Measurements from ENCODE around the gene NR6A1.
A peak's percentile ranks its signal among the peaks of the same experiment; 100 is the strongest.

Gene NR6A1

DNA sequence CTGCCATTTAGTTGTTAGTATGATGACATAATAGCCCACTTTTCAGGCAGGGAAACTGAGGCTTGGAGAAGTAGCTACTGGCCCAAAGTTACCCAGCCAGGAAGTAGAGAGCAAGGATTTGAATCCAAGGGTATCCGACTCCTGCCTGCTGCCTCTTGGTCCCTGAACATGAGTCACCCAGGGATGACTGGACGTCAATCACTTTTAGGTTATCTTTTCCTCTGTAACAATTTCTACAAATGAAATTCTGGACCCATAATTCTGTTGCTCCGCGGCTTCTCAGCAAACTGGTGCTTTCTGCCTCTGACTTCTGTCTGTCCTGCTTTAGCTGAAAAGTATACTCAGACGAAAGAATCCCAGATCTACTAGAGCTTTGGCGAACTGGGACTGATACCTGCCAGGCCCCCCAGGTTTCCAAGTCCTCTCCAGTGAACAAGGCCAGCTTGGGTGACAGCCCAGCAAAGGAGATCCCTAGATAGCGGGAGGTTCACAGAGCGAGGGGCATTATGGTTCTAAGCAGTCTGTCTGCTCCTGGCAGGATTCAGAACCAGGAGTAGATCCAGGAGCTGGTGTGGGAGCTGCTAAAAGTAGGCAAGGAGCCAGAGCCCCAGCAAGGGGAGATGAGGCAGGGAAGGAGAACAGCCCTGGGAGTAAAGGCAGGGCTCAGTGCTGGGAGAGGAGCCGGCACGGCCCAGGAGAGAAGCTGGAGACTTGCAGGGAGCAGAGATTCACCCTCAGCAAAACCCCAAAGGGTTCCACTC lies 26.4 kb upstream of the NR6A1 start:
- Histone ChIP-seq H4K8ac (ENCODE audit: low read depth, low read length) (no peak overlapping the region), H2BK120ac (ENCODE audit: low read depth, low read length) (no peak overlapping the region), H2BK5ac (ENCODE audit: low read length) (no peak overlapping the region), H3K4me3 (ENCODE audit: low read length in 2 of 2) (no peak overlapping the region), H3K27ac (replicated peaks; ENCODE audit: low read length) (no peak overlapping the region), H2AK5ac (ENCODE audit: low read depth, low read length) (no peak overlapping the region), H3K14ac (ENCODE audit: low read length) (no peak overlapping the region), H2BK12ac (ENCODE audit: low read length) (no peak overlapping the region), H2BK15ac (ENCODE audit: low read length) (no peak overlapping the region), H3K4ac (ENCODE audit: low read length) (no peak overlapping the region), H3K36me3 (replicated peaks in 1 of 2; ENCODE audit: control insufficient read depth in 2 of 2, insufficient read depth in 2 of 2, low read length in 2 of 2) (no peaks in the 10 kb centered on the region), H2AFZ (ENCODE audit: low read length) (no peak overlapping the region), H3K23ac (ENCODE audit: low read depth, low read length, poor library complexity) (no peak overlapping the region), H3K9ac (ENCODE audit: low read depth, low read length, poor library complexity) (no peak overlapping the region), H3K79me1 (ENCODE audit: low read depth, low read length) (no peaks in the 10 kb centered on the region), H3K4me1 (ENCODE audit: control insufficient read depth in 2 of 2, insufficient read depth in 1 of 2, low read depth in 1 of 2, low read length in 2 of 2) (peaks cover 0 to 1% of the 10 kb centered on the region in 2 donors), H3K18ac (ENCODE audit: low read length) (no peak overlapping the region), H4K91ac (ENCODE audit: low read depth, low read length, poor library complexity) (no peak overlapping the region), H3K27me3 (ENCODE audit: control insufficient read depth in 3 of 3, insufficient read depth in 3 of 3, low read depth in 1 of 3, low read length in 3 of 3) (peaks cover 0 to 76% (median 0%) of the 10 kb centered on the region in 3 experiments), H3K4me2 (ENCODE audit: insufficient read depth, low read length, poor library complexity, severe bottlenecking) (no peak overlapping the region), H3K9me3 (replicated peaks in 1 of 2; ENCODE audit: control insufficient read depth in 2 of 2, insufficient read depth in 1 of 2, low read depth in 1 of 2, low read length in 2 of 2) (no peaks in the 10 kb centered on the region)
- no peak for DNase-seq (ENCODE audit: low spot score)
- no CpG with 5 or more reads among the region's 10 CpGs for WGBS, 2 donors (ENCODE audit: extremely low coverage in 2 of 2, insufficient read length in 2 of 2, insufficient replicate concordance in 1 of 2)

DNA sequence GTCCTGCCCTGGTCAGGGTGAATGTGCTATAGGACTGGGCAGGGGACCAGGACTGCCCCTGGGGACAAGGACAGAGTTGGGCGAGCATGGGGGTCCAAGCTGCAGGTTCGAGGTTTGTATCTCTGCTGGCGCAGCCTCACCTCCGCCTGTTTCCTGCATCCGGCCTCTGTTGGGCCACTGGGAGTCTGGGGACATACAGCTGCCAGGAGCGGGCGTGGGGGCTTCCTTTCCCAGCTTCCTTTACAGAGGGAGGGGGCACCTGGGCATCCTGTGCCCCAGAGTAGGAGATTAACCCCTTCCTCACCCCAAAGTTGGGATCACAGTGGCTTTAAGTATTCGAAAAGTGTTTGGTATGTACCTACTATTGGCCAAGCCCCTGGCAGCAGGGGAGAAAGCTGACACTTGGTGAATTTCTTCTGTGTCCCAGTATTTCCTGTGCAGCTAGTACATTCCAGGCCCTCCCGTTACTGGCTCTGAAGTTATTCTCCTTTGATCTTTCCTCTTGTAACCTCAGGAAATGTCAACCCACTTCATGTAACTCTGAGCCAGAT lies 24.8 kb upstream of the NR6A1 start:
- Histone ChIP-seq H2AK5ac (ENCODE audit: low read depth, low read length) (no peak overlapping the region), H3K79me1 (ENCODE audit: low read depth, low read length) (no peaks in the 10 kb centered on the region), H4K8ac (ENCODE audit: low read depth, low read length) (no peak overlapping the region), H2BK5ac (ENCODE audit: low read length) (no peak overlapping the region), H3K36me3 (replicated peaks in 1 of 2; ENCODE audit: control insufficient read depth in 2 of 2, insufficient read depth in 2 of 2, low read length in 2 of 2) (no peaks in the 10 kb centered on the region), H2AFZ (ENCODE audit: low read length) (no peak overlapping the region), H4K91ac (ENCODE audit: low read depth, low read length, poor library complexity) (no peak overlapping the region), H3K27me3 (ENCODE audit: control insufficient read depth in 3 of 3, insufficient read depth in 3 of 3, low read depth in 1 of 3, low read length in 3 of 3) (peaks cover 0 to 71% (median 0%) of the 10 kb centered on the region in 3 experiments), H3K18ac (ENCODE audit: low read length) (no peak overlapping the region), H3K14ac (ENCODE audit: low read length) (peak overlapping the region; percentile 49), H3K9ac (ENCODE audit: low read depth, low read length, poor library complexity) (no peak overlapping the region), H2BK120ac (ENCODE audit: low read depth, low read length) (no peak overlapping the region), H3K9me3 (replicated peaks in 1 of 2; ENCODE audit: control insufficient read depth in 2 of 2, insufficient read depth in 1 of 2, low read depth in 1 of 2, low read length in 2 of 2) (no peaks in the 10 kb centered on the region), H3K4me2 (ENCODE audit: insufficient read depth, low read length, poor library complexity, severe bottlenecking) (no peak overlapping the region), H3K4me1 (ENCODE audit: control insufficient read depth in 2 of 2, insufficient read depth in 1 of 2, low read depth in 1 of 2, low read length in 2 of 2) (peaks cover 0 to 1% of the 10 kb centered on the region in 2 donors), H2BK12ac (ENCODE audit: low read length) (no peak overlapping the region), H3K27ac (replicated peaks; ENCODE audit: low read length) (no peak overlapping the region), H2BK15ac (ENCODE audit: low read length) (no peak overlapping the region), H3K23ac (ENCODE audit: low read depth, low read length, poor library complexity) (no peak overlapping the region), H3K4ac (ENCODE audit: low read length) (no peak overlapping the region), H3K4me3 (ENCODE audit: low read length in 2 of 2) (no peak overlapping the region)
- no peak for DNase-seq (ENCODE audit: low spot score)
- WGBS, 2 donors (ENCODE audit: extremely low coverage in 2 of 2, insufficient read length in 2 of 2, insufficient replicate concordance in 1 of 2) = no CpG with 5 or more reads among the region's 9 CpGs

DNA sequence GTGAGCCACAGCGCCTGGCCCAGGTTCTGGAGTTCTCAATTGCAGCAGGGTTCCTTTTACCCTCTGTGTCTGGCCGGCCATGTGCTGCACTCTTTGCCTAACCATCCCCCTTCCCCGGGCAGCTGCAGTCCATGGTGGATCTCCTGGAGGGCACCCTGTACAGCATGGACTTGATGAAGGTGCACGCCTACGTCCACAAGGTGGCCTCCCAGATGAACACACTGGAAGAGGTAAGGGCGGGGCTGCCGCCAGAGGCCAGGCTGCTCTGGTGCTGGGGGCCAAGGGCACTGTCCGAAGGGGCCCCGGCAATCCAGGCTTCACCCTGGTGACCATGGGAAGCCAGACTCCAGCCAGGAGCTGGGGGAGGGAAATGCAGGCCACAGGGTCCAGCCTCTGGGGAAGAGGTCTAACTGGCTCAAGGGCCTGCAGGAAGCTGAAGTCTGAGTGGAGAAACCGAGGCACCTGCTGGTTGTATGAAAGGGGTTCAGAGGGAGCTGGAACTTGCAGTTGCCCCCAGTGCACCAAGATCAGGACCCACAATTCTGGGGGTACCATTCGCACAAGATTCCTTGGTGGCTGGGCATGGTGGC lies 23.9 kb upstream of the NR6A1 start:
- WGBS, 2 donors (ENCODE audit: extremely low coverage in 2 of 2, insufficient read length in 2 of 2, insufficient replicate concordance in 1 of 2) = no CpG with 5 or more reads among the region's 11 CpGs
- H2AFZ ChIP-seq (ENCODE audit: low read length) = no peak overlapping the region
- no peak for DNase-seq (ENCODE audit: low spot score)

DNA sequence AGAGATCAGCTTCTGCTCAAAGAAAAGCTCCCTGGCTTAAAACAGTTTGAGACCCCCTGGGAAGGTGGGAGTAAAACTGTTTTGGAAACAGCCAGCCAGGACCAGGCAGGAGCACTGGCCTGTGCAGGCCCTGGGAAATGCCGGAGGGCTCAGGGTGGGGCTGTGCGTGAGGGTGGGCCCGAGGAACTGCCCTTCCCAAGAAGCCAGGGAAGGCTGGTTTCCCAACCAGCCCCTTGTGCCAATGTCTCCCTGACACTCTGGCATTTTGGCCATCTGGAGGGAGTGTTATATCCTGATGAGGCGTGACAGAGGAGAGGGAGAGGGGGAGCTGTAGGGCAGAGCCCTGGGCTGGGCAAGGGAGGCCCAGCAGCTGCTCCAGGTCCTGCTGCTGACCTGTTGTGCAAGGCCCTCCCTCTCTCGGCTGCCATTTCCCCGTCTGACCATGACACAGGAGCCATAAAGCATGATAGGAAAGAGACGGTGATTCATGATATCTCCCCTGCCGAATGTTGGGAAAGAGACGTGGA lies 22.0 kb upstream of the NR6A1 start:
- WGBS, 2 donors (ENCODE audit: extremely low coverage in 2 of 2, insufficient read length in 2 of 2, insufficient replicate concordance in 1 of 2) = no CpG with 5 or more reads among the region's 9 CpGs
- Histone ChIP-seq H3K79me1 (ENCODE audit: low read depth, low read length) (no peaks in the 10 kb centered on the region), H4K8ac (ENCODE audit: low read depth, low read length) (no peak overlapping the region), H3K9me3 (replicated peaks in 1 of 2; ENCODE audit: control insufficient read depth in 2 of 2, insufficient read depth in 1 of 2, low read depth in 1 of 2, low read length in 2 of 2) (no peaks in the 10 kb centered on the region), H2BK120ac (ENCODE audit: low read depth, low read length) (no peak overlapping the region), H3K27ac (replicated peaks; ENCODE audit: low read length) (no peak overlapping the region), H3K36me3 (replicated peaks in 1 of 2; ENCODE audit: control insufficient read depth in 2 of 2, insufficient read depth in 2 of 2, low read length in 2 of 2) (no peaks in the 10 kb centered on the region), H3K27me3 (ENCODE audit: control insufficient read depth in 3 of 3, insufficient read depth in 3 of 3, low read depth in 1 of 3, low read length in 3 of 3) (peaks cover 0 to 61% (median 0%) of the 10 kb centered on the region in 3 experiments), H2BK5ac (ENCODE audit: low read length) (no peak overlapping the region), H3K9ac (ENCODE audit: low read depth, low read length, poor library complexity) (no peak overlapping the region), H3K14ac (ENCODE audit: low read length) (no peak overlapping the region), H2BK15ac (ENCODE audit: low read length) (no peak overlapping the region), H3K4ac (ENCODE audit: low read length) (no peak overlapping the region), H3K23ac (ENCODE audit: low read depth, low read length, poor library complexity) (no peak overlapping the region), H3K4me2 (ENCODE audit: insufficient read depth, low read length, poor library complexity, severe bottlenecking) (no peak overlapping the region), H4K91ac (ENCODE audit: low read depth, low read length, poor library complexity) (no peak overlapping the region), H2AK5ac (ENCODE audit: low read depth, low read length) (no peak overlapping the region), H3K18ac (ENCODE audit: low read length) (no peak overlapping the region), H2BK12ac (ENCODE audit: low read length) (no peak overlapping the region), H3K4me3 (ENCODE audit: low read length in 2 of 2) (no peak overlapping the region), H2AFZ (ENCODE audit: low read length) (no peak overlapping the region), H3K4me1 (ENCODE audit: control insufficient read depth in 2 of 2, insufficient read depth in 1 of 2, low read depth in 1 of 2, low read length in 2 of 2) (peaks cover 0 to 1% of the 10 kb centered on the region in 2 donors)
- DNase-seq (ENCODE audit: low spot score) = no peak

More for the DNA sequence above, 23.9 kb upstream of the NR6A1 start:
- H3K9ac ChIP-seq (ENCODE audit: low read depth, low read length, poor library complexity) = no peak overlapping the region
- H2BK12ac ChIP-seq (ENCODE audit: low read length) = no peak overlapping the region
- peaks cover 0 to 1% of the 10 kb centered on the region in 2 donors for H3K4me1 ChIP-seq (ENCODE audit: control insufficient read depth in 2 of 2, insufficient read depth in 1 of 2, low read depth in 1 of 2, low read length in 2 of 2)
- no peaks in the 10 kb centered on the region for H3K36me3 ChIP-seq (replicated peaks in 1 of 2; ENCODE audit: control insufficient read depth in 2 of 2, insufficient read depth in 2 of 2, low read length in 2 of 2)
- H3K14ac ChIP-seq (ENCODE audit: low read length) = peak overlapping the region; percentile 65
- H2BK15ac ChIP-seq (ENCODE audit: low read length) = no peak overlapping the region
- H3K18ac ChIP-seq (ENCODE audit: low read length) = no peak overlapping the region
- H3K4me3 ChIP-seq (ENCODE audit: low read length in 2 of 2) = no peak overlapping the region
- H3K27ac ChIP-seq (replicated peaks; ENCODE audit: low read length) = no peak overlapping the region
- H3K4ac ChIP-seq (ENCODE audit: low read length) = no peak overlapping the region
- no peak overlapping the region for H4K91ac ChIP-seq (ENCODE audit: low read depth, low read length, poor library complexity)
- H3K9me3 ChIP-seq (replicated peaks in 1 of 2; ENCODE audit: control insufficient read depth in 2 of 2, insufficient read depth in 1 of 2, low read depth in 1 of 2, low read length in 2 of 2) = no peaks in the 10 kb centered on the region
- H4K8ac ChIP-seq (ENCODE audit: low read depth, low read length) = no peak overlapping the region
- peaks cover 0 to 70% (median 0%) of the 10 kb centered on the region in 3 experiments for H3K27me3 ChIP-seq (ENCODE audit: control insufficient read depth in 3 of 3, insufficient read depth in 3 of 3, low read depth in 1 of 3, low read length in 3 of 3)
- no peak overlapping the region for H2BK120ac ChIP-seq (ENCODE audit: low read depth, low read length)
- no peak overlapping the region for H3K4me2 ChIP-seq (ENCODE audit: insufficient read depth, low read length, poor library complexity, severe bottlenecking)
- H3K23ac ChIP-seq (ENCODE audit: low read depth, low read length, poor library complexity) = peak overlapping the region; percentile 34
- no peak overlapping the region for H2AK5ac ChIP-seq (ENCODE audit: low read depth, low read length)
- no peak overlapping the region for H2BK5ac ChIP-seq (ENCODE audit: low read length)
- H3K79me1 ChIP-seq (ENCODE audit: low read depth, low read length) = no peaks in the 10 kb centered on the region

Data from neuronal stem cell (in vitro differentiated cells).